Globus pallidus (tissue), 1 donor: Measurements from ENCODE around the gene USP11.

Source experiments
- DNase-seq: peaks from one replicate; pipeline ENCODE4 v3.0.0-alpha.2; 2015; ENCODE audit warnings: low spot score

Gene USP11

DNA sequence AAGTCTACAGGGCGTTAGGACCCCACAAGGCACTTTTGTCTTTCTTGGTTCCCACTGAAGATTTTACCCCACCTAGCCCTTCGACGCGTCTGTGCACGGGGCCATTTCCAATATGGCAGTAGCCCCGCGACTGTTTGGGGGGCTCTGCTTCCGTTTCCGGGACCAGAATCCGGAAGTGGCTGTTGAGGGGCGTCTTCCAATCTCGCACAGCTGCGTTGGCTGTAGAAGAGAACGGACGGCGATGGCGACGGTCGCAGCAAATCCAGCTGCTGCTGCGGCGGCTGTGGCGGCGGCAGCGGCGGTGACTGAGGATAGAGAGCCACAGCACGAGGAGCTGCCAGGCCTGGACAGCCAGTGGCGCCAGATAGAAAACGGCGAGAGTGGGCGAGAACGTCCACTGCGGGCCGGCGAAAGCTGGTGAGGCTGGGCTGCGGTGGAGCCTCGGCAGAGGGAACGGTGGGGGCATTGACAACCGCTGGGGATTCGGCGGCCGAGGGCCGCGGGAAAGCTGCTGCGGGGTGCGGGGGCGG lies at the start of gene USP11:
TSS of gene USP11 (plus strand) at position 207 of the 530 bp plus-strand sequence. CDS start at position 242, 35 bp downstream.
- peak; percentile 50 for DNase-seq

DNA sequence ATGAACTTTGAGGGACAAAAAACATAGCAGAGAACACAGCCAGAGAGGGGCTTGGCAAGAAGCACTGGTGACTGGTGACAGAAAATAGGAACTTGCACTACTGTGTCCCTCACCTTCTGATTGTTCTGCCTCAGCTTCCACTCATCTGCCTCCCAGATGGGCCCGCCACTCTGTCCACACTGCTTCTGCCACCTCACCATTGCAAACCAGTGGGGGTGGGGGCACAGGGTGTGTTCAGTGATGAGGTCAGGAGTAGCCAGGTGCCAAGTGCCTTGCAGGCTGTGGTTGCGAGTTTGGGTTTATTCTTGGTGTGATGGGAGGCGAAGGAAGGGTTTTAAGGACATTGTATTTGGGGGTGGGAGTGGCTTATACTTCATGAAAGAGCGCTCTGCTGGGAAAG lies 48.3 kb upstream of the USP11 start:
- no peak for DNase-seq

DNA sequence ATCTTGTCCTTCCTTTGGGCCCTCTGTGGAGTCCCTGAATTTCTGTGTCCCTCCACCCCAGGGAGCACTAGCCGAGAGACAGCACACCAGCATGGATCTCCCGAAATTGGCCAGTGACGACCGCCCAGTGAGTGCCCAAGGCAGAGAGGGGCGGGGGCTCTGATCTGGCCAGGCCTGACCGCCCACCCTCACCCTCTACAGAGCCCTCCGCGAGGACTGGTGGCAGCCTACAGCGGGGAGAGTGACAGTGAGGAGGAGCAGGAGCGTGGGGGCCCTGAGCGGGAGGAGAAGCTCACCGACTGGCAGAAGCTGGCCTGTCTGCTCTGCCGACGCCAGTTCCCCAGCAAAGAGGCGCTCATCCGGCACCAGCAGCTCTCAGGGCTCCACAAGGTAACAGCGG lies 47.6 kb upstream of the USP11 start:
- DNase-seq = no peak

DNA sequence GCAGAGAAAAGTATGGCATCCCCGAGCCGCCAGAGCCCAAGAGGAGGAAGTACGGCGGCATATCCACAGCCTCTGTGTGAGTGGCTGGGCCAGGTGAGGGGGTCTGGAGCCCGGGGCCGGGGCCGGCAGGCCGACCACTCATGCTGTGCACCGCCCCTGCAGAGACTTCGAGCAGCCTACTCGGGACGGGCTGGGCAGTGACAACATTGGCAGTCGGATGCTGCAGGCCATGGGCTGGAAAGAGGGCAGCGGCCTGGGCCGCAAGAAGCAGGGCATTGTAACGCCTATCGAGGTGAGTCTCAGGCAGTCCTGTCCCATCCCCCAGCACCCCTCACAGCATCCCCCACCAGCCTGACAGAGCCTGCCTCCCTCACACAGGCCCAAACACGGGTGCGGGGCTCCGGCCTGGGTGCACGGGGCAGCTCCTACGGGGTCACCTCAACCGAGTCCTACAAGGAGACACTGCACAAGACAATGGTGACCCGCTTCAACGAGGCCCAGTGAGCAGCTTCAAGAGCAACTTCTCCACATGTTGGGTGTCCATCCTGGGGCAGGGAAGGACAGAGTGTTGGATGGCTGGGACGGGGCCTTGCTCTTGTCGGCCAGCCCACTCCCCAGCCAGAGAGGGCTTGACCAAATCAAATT lies 46.6 kb upstream of the USP11 start:
- no peak for DNase-seq

DNA sequence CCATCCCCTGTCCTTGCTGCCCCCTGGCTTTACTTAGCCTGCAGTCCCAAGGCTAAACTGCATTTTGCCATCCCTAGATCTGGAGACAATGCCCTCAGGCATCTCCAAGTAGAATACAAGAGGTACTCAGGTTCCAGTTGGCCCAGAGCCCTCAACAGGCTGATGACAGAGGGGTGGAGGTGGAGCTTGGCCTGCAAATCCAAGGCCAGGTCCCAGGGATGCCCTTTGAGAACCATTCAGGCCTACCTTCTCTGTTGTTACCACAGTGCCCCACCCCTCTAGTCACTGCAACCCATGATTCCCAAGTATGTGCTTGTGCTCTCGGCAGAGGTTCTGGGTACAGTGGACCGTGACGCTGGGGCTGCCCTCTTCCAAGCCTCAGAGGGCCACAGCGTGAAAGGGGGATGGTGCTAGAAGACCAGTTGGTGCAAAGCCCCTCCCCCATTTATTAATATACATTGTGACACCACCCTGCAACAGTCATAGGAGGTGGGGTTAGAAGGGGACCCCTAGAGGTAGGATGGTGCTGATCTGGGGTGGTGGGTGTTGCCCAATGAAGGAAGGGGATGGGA lies 45.6 kb upstream of the USP11 start:
- DNase-seq = no peak

DNA sequence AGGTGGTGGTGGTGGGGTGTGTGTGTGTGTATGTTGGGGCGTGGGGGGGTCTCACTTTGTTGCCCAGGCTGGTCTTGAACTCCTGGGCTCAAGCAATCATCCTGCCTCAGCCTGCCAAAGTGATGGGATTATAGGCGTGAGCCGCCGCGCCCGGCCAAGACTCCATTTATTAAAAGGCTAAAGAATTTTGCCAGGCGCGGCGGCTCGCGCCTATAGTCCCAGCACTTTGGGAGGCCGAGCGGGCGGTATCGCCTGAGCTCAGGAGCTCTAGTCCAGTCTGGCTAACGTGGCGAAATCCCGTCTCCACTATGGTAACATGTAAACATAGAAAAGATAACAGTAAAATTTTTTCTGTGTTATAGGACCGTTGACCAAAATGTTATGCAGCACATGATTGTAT lies 42.9 kb upstream of the USP11 start:
- DNase-seq = no peak

DNA sequence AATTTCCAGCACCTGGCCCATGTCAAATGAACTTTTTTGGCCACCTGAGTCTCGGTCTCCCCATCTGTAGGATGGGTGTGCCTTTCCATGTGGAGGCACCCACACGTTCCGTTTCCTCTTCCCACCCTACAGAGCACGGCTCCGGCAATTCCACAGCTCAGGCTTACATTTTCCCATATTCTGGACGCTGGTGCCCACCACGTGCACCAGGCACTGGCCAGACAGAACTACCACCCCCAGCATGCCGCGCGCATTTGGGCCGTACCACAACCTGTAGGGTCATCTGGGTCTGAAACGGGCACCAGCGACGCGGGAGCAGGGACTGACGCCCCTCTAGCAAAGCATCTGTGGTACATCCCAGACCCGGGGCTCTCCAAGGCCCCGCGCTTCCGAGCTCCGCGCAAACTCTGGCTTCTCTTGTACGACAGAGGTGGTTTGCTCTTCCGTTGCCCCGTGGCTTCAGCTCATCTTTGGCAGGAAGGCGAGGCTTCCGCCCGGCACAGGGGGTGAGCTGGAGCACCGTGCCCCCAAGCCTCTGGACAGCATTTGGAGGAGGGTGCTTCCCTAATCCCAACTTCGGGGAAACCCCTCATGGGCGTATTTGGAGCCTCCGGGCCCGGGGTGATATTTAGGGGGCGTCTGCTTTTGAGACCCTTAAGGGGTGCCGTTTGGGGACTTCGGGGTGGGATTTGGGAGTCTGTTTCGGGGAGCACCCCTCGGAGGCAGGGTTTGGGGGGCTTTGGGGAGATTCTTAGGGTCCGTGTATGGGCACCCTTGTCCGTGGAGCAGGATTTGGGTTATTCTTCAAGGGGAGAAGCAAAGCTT lies 42.2 kb upstream of the USP11 start:
- peak; percentile 84 for DNase-seq

DNA sequence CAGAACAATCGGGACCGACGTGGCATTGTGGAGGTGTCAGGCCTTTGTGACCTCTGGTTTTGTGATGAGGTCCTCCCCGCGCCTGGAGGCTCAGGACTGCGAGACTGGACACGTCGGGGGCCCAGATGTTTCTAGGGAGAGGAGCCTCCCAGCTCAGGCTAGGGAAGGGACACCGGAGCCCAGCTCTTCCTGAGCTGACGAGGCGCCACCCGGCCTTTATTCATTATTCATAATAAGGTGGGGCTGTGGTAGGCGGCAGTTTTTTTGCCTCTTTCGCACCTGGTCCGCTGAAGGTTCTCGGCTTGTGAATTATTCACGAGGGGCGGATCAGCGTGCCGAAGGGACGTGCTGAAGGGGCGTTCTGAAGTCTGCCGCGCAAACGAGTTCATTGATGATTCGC lies 41.5 kb upstream of the USP11 start:
- DNase-seq = no peak

DNA sequence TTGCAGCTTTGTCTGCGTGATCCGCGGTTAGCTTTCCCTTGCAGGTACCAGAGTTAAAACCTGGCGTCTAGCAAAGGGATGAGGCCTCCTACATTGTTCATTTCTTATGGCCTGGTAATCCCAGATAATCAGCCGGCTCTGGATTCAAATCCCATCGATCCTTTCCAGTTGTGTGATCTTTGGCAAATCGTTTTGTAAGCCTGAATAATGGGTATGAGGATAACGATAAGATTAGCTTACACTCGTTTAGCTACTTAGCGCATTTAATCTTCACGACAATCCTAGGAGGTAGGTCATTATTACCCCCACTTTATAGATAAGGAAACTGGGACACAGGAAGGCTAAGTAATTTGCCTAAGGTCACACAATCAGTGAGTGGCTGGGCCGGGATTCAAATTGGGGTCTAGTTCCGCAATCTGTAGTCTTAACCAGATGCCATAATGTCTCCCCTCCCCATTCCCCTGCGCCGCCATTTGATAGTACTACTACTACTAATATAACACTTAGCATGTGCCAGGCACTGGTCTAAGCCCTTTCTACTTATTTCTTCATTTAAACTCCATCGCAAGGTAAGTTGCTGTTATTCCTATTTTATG lies 40.9 kb upstream of the USP11 start:
- DNase-seq = no peak

DNA sequence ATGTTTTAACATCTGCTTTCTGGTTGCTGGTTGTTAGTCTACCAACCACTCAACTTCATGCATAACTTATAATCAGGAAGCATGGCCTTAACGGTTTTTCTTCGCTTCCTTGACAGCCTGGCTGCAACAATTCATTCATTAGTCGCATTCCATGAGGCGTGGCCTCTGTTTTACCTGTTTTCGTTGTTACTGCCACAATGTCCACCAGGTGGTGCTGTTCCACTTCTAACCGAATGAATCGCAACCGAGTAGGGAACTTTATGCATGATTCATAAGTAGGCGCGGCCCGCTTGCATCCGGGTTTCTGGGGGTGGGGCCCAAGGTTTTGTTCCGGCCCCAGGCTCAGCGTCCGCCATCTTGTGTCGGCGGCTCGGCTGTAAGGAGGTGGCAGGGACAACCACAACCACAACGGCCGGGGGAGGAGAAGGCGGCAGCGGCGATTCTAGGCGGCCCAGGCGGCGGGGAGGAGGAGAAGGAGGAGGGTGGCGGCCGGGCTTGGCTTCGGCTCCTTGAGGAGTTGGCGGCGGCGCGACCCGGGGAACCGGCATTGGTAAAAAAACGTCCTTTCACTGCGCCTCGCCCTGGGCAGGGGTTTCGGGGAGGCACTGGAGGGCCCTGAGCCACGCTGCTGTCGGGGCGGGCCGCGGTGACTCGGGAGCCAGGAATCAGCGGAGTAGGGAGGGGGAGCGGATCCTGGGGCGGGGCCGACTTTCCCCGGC lies 39.2 kb upstream of the USP11 start, which contains the start of gene UBA1:
TSS of gene UBA1 (plus strand) at position 355 of the 719 bp plus-strand sequence. CDS start 4,974 bp downstream, outside the sequence.
- DNase-seq = peak; percentile 91

DNA sequence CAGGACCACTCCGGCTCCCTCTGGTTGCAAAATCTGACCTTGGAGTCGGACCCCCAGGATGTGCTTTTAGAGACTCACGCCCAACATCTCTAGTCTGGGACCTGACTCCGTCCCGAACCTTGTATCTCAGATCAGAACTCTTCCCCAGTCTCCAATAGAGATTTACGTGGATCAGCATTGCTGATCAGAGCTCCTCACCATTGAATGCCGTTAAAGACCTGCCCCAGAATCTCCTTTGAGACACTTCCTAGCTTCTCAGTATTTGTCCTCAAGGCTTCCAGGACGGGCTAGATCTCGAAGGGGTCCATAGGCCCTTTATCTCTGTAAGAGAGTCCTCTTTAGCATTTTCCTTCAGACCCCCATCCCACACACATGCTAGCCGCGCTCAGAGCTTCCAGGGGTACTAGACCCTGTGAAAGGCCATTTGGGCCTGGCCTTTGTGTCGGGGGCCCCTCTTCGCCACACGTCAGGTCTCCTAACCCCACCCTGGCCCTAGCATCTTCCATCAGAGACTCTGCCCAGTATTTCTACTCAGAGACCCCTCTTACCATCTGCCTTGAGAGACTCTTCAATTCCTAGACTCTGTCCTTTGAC lies 38.5 kb upstream of the USP11 start:
- DNase-seq = no peak

DNA sequence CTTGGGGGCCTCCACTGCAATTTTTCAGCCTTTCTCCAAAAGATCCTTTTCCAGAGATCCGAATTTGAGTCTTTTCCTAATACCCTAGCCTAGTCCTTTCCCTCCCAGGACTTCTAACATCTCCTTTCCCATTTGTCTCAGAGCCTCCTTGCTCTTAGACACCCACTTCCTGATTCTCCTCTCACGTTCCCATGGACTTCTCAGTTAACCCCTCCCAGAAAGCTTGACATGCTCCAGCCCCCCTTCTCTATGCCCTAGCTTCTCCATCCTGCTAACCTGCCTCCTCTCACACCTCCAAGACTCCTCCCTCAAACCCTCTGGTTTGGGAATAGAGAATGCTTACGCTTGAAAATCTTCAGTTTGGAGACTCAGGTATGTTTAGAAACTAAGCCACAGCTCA lies 36.7 kb upstream of the USP11 start:
- DNase-seq = no peak

DNA sequence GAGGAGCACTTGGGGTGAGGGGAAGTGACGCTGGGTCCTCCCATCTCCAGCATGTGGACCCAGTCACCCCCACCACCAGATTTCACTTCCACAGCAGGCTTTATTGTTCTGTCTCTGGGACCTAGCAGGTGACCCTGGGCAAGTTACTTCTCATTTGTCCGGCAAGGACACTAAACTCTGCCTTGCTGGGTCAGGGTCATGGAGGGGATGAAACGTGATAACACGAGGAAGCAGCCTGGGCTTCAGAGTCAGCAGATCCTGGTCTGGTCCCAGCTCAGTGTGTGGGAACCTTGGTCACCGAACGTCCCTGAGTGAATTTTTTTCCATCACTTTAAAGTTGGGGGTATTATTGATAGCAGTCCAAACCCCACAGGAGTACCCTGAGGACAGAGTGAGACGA lies 35.3 kb upstream of the USP11 start:
- no peak for DNase-seq

DNA sequence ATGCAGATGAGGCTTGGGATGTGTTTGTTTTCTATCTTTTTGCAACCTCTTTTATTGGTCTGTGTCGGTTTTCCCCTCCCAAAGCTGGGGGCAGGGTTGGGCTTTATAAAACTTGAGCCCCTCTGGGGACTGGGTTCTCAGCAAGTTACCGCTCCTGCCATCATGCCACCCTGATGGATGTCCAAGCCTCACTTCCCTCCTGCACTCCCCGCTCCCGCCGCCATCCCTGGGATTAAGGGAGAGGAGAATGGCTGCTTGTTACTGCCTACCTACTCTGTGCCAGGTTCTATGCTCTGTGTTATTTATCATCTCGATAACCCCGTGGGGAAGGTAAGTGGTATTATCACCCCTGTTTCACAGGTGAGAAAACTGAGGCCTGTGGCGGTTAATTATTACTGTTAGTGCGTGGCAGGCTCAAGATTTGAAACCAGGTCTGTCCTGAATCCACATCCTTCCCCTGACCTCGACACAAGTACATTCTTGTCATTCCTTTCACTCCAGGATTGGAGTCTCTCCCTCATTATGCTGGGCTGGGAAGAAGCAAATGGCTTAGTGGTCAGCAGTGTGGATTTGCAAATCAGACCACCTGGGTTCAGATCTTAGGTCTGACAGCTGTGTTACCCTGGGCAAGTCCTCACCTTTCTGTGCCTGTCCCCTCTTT lies 34.7 kb upstream of the USP11 start:
- DNase-seq = no peak

DNA sequence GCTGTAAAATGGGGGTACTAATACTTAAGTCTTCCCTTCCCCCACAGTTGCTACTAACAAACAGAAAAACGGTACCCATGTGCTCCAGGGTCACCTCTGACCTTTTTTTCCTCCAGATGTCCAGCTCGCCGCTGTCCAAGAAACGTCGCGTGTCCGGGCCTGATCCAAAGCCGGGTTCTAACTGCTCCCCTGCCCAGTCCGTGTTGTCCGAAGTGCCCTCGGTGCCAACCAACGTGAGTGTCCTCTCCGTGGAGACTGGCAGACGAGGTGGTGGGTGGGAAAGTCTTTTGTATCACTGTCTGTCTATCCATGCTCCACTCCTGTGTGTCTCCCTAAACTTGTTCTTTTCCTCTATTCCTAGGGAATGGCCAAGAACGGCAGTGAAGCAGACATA lies 34.1 kb upstream of the USP11 start:
- no peak for DNase-seq

DNA sequence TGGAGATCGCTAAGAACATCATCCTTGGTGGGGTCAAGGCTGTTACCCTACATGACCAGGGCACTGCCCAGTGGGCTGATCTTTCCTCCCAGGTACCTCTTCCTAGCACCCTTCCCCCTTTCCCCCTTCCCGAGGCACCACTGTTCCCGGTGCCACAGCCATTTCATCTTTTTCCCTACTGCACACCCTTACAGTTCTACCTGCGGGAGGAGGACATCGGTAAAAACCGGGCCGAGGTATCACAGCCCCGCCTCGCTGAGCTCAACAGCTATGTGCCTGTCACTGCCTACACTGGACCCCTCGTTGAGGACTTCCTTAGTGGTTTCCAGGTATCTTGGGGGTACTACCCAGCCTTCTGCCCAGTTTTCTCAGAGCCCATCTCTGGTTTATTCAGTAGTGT lies 33.5 kb upstream of the USP11 start:
- no peak for DNase-seq

DNA sequence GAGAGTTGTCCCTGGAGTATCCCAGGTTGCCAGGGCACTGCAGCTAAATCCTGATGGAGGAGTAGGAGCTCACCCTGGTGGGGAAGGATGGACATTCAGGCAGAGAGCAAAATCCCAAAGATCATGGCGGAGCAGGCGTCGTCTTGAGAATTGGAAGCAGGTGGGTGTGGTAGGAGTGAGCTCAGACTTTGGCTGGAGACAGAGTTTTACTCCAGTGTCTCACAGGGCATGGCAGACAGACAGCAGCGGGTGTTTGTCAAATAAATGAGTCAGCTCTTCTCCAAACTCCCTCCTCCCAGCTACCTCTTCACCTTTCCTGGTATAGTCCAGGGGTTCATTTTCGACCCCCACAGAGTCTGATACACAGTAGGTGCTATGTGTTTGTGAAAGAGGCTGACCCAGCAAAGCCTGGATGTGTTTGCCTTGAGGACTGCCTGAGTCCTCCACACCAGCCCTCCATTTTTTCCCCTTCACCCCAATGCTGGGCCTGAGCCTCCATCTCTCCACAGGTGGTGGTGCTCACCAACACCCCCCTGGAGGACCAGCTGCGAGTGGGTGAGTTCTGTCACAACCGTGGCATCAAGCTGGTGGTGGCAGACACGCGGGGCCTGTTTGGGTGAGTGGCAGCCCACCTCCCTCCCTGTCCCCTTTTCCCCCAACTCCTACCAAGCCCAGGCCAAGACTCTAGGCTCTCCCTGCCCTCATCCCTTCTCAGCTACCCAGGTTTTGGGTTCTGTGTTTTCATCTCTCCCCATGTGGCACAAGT lies 32.2 kb upstream of the USP11 start:
- no peak for DNase-seq

DNA sequence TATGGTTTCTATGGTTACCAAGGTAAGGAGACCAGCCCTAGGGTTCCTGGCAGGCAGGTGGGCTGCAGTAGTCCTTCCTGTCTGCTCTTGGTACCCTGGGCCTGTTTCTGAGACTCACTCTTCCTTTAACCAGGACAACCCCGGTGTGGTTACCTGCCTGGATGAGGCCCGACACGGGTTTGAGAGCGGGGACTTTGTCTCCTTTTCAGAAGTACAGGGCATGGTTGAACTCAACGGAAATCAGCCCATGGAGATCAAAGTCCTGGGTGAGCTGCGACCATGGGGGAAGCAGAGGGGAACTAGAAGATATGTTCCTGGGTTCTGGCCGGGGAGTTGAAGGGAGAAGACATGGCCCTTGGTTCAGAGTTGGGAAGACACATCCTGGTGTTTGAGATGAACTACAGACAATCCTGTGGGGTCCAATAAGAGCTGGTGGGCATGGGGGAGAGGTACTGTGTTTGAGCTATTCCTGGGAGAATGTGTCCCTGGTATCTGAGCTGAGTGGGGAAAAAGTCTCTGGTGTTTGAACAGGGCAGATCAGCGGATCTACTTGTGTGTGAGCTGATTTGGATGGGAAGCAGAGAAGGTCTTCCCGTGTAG lies 31.4 kb upstream of the USP11 start:
- DNase-seq = no peak

DNA sequence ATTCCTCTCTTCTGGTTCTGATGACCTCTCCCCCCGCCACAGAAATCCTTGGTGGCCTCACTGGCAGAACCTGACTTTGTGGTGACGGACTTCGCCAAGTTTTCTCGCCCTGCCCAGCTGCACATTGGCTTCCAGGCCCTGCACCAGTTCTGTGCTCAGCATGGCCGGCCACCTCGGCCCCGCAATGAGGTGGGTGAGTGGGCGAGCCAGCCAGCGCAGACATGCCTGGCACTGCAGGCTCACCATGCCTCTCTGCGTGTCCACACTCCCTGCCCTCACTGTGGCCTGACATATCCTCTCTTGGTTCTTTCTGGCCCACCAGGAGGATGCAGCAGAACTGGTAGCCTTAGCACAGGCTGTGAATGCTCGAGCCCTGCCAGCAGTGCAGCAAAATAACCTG lies 30.5 kb upstream of the USP11 start:
- no peak for DNase-seq

DNA sequence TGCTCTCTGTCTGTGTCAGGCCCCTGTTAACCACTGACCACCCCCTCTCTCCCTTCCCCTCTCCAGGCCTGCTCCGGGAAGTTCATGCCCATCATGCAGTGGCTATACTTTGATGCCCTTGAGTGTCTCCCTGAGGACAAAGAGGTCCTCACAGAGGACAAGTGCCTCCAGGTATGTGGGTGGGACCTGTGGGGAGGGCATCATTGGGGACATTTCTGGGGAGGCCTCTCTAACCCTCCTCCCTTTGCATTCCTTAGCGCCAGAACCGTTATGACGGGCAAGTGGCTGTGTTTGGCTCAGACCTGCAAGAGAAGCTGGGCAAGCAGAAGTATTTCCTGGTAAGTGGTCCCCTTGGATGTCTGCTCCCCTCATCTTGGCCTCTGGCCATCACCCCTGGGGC lies 29.9 kb upstream of the USP11 start:
- DNase-seq = no peak
